Measurements from ENCODE around the gene NCOR2. TPM values are rescaled to one million over a fixed set of nuclear protein-coding genes. Genes with fewer than 3 reads are reported as not detected.
A peak's percentile ranks its signal among the peaks of the same experiment; 100 is the strongest.

Gene NCOR2
- total RNA-seq, 3 donors from 2014 or later (not counting 1 experiment from before 2014, with no cell fraction given): 109 to 126 (median 125) TPM

DNA sequence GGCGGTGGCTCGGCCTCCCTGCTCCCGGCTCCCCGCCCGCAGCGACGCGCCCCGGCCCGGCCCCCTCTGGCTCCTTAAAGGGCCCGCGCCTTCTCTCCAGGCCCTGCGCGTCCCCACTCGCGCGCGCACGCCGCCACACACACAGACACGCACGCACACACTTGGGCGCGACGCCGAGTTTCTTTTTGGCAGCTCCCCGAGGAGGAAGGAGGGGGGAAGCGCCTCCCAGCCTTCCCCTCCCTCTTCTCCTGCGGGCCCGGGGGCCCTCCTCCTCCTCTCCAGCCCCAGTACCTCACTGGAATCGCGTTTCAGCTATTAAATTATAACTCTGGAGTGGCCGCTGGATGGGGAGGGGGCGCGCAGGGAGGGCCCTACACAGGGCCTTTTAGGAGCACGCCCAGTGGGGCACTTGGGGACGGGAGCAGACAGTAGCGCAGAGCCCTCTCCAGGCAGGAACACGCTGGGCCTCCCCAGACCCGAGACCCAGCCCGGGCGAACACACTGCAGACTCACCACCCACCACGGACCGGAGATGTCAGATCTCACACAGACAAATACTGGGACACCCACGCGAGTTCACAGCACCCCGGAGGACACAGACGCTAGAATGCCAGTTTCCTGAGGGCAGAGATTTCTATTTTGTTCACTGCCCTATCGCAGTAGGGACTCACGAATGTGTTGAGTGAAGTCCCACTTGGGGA lies 411 bp upstream of the NCOR2 start:
- Histone ChIP-seq H3K4me1 (ENCODE audit: control insufficient read depth, insufficient read depth, low read length) (peaks cover 37% of the 10 kb centered on the region), H3K27me3 (ENCODE audit: control insufficient read depth, insufficient read depth, low read length) (no peaks in the 10 kb centered on the region), H3K4me3 (ENCODE audit: low read length) (peak overlapping the region; percentile 66), H3K36me3 (ENCODE audit: control insufficient read depth, insufficient read depth, low read length) (no peaks in the 10 kb centered on the region), H3K27ac (ENCODE audit: low read length) (peak overlapping the region; percentile 52), H3K9me3 (ENCODE audit: control insufficient read depth, insufficient read depth, low read length) (no peaks in the 10 kb centered on the region)
- peaks cover 5 to 19% of the 10 kb centered on the region in 2 donors for H3K4me1 Mint-ChIP-seq
- H3K4me3 Mint-ChIP-seq: peak overlapping the region; percentile 88
- peak; percentile 66 to 79 (median 77) for ATAC-seq
- peak overlapping the region in 1 of 2 donors; percentile 76 for H3K27ac Mint-ChIP-seq
- no peaks in the 10 kb centered on the region for H3K9me3 Mint-ChIP-seq
- no peaks in the 10 kb centered on the region for H3K36me3 Mint-ChIP-seq
- no peaks in the 10 kb centered on the region for H3K27me3 Mint-ChIP-seq (ENCODE audit: low read depth in 2 of 2)
- DNase-seq: peak; percentile 57 to 90
- intact Hi-C loops (cut with micrococcal nuclease): loop anchor here (2.0 kb wide), 1 partner anchor 143 kb away; no protein-coding TSS in a partner anchor
- WGBS (ENCODE audit: insufficient coverage): 3% methylated on average over 47 of the region's 50 CpGs
- TF ChIP-seq, protein P1, sequence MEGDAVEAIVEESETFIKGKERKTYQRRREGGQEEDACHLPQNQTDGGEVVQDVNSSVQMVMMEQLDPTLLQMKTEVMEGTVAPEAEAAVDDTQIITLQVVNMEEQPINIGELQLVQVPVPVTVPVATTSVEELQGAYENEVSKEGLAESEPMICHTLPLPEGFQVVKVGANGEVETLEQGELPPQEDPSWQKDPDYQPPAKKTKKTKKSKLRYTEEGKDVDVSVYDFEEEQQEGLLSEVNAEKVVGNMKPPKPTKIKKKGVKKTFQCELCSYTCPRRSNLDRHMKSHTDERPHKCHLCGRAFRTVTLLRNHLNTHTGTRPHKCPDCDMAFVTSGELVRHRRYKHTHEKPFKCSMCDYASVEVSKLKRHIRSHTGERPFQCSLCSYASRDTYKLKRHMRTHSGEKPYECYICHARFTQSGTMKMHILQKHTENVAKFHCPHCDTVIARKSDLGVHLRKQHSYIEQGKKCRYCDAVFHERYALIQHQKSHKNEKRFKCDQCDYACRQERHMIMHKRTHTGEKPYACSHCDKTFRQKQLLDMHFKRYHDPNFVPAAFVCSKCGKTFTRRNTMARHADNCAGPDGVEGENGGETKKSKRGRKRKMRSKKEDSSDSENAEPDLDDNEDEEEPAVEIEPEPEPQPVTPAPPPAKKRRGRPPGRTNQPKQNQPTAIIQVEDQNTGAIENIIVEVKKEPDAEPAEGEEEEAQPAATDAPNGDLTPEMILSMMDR (IDR thresholded peaks at IDR 0.05): no peak

DNA sequence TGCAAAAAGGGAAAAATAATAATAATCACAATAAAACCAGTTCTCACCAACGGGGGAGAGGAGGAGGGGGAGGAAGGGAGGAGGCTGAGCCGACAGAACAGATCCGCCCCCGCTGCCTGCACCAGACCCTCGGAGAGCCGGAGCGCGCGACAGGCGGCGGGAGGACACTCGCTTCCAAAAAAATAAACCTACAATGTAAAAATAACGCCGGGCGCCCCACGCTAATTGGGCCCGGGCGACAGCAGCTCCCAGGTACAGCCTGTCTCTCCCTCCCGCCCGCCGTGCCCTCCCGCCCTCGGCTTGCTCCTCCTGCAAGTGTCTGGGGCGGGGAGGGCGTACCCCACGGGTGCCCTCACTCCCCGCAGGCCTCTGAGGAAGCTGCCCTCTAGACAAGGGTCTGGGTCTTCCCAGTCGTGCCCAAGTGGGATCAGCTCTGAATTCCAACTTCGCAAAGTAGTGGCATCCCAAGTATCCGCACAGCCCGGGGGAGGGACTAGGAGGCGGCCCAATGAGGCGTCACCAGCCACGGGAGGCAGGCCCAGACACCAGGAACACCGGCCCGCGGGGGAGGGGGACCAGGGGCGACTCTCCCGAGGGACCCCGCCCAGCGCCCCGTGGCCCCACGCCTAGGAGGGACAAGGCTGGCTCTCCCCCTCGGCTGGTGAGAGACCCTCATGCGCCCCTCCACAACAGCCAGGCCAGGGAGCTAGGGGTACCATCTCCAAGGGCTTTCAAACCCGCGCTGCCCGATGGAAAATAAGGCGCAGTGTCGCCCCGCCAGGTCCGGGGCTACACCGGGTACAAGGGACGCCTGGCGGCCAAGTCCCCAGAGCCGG lies 1.0 kb downstream of the NCOR2 start:
- intact Hi-C loops (cut with micrococcal nuclease): loop anchor here (2.0 kb wide), 1 partner anchor 142 kb away; no protein-coding TSS in a partner anchor
- WGBS (ENCODE audit: insufficient coverage): under 1% methylated on average over 54 of the region's 56 CpGs
- H3K9me3 ChIP-seq (ENCODE audit: control insufficient read depth, insufficient read depth, low read length): no peaks in the 10 kb centered on the region
- no peaks in the 10 kb centered on the region for H3K9me3 Mint-ChIP-seq
- H3K4me3 ChIP-seq (ENCODE audit: low read length): peak overlapping the region; percentile 96
- peak overlapping the region; percentile 53 to 72 for H3K27ac Mint-ChIP-seq
- H3K27me3 ChIP-seq (ENCODE audit: control insufficient read depth, insufficient read depth, low read length): no peaks in the 10 kb centered on the region
- ATAC-seq: peak; percentile 63 to 66 (median 64)
- peak overlapping the region; percentile 88 for H3K27ac ChIP-seq (ENCODE audit: low read length)
- no peaks in the 10 kb centered on the region for H3K36me3 ChIP-seq (ENCODE audit: control insufficient read depth, insufficient read depth, low read length)
- peak overlapping the region; percentile 89 for H3K4me3 Mint-ChIP-seq
- TF ChIP-seq, protein P1 (IDR thresholded peaks at IDR 0.05): no peak
- peaks cover 37% of the 10 kb centered on the region for H3K4me1 ChIP-seq (ENCODE audit: control insufficient read depth, insufficient read depth, low read length)
- H3K27me3 Mint-ChIP-seq (ENCODE audit: low read depth in 2 of 2): no peaks in the 10 kb centered on the region
- no peaks in the 10 kb centered on the region for H3K36me3 Mint-ChIP-seq
- peak; percentile 56 to 74 for DNase-seq
- H3K4me1 Mint-ChIP-seq: peaks cover 6 to 26% of the 10 kb centered on the region in 2 donors

DNA sequence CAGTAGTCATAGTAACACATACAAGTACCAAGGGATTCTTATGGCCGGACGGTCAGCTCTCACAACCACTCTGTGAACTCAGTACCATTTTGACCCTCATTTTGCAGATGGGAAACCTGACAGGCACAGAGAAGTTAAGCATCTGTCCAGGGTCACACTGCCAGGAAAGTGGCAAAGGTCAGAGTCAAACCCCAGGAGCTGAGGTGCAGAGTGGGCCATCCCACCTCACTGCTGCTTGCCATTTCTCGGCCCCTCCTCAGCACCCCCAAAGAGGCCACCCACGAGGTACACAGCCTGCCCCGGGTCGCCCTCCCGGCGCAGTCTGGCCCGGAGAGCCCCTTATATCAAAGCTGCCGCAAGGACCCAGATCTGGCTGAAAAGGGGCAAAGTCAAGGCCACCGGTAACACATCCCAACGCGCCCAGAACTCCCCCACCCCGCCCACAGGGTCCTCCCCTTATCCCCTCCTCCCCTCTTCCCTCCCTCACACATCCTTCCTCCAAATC lies 1.7 kb downstream of the NCOR2 start:
- Histone ChIP-seq H3K4me1 (ENCODE audit: control insufficient read depth, insufficient read depth, low read length) (peaks cover 37% of the 10 kb centered on the region), H3K9me3 (ENCODE audit: control insufficient read depth, insufficient read depth, low read length) (no peaks in the 10 kb centered on the region), H3K4me3 (ENCODE audit: low read length) (peak overlapping the region; percentile 96), H3K36me3 (ENCODE audit: control insufficient read depth, insufficient read depth, low read length) (no peaks in the 10 kb centered on the region), H3K27me3 (ENCODE audit: control insufficient read depth, insufficient read depth, low read length) (no peaks in the 10 kb centered on the region), H3K27ac (ENCODE audit: low read length) (no peak overlapping the region)
- ATAC-seq (no peak), DNase-seq (no peak)
- WGBS (ENCODE audit: insufficient coverage): 16% methylated on average over 14 of the region's 14 CpGs
- TF ChIP-seq, protein P1 (IDR thresholded peaks at IDR 0.05): no peak
- intact Hi-C loops (cut with micrococcal nuclease): loop anchor here (2.0 kb wide), 1 partner anchor 141 kb away; no protein-coding TSS in a partner anchor
- no peaks in the 10 kb centered on the region for H3K9me3 Mint-ChIP-seq
- no peaks in the 10 kb centered on the region for H3K27me3 Mint-ChIP-seq (ENCODE audit: low read depth in 2 of 2)
- peak overlapping the region; percentile 89 for H3K4me3 Mint-ChIP-seq
- H3K4me1 Mint-ChIP-seq: peaks cover 13 to 33% of the 10 kb centered on the region in 2 donors
- H3K36me3 Mint-ChIP-seq: no peaks in the 10 kb centered on the region
- H3K27ac Mint-ChIP-seq: peak overlapping the region; percentile 53 to 72
